22Rv1 (cell line): Measurements from ENCODE around the gene AAGAB.
"Not testable (repeated sequence)": the region's sequence is repeated elsewhere in the genome, so short reads cannot be mapped to it uniquely, and the experiment has no call there.

ENCODE experiments used
- H3K27ac ChIP-seq: fragments of 450-650 bp; 2 replicates; pipeline ENCODE4 v1.5.1; 2017
- ZFX ChIP-seq: fragments of 450-650 bp; IDR thresholded peaks from 2 replicates; pipeline ENCODE4 v1.6.1; 2017; ENCODE audit warnings: antibody characterized with exemption, borderline replicate concordance
- TF ChIP-seq, protein P1 (sequence below): fragments of 450-650 bp; IDR thresholded peaks from 2 replicates; pipeline ENCODE4 v1.5.1; 2017; ENCODE audit warnings: mild to moderate bottlenecking

Gene AAGAB

DNA sequence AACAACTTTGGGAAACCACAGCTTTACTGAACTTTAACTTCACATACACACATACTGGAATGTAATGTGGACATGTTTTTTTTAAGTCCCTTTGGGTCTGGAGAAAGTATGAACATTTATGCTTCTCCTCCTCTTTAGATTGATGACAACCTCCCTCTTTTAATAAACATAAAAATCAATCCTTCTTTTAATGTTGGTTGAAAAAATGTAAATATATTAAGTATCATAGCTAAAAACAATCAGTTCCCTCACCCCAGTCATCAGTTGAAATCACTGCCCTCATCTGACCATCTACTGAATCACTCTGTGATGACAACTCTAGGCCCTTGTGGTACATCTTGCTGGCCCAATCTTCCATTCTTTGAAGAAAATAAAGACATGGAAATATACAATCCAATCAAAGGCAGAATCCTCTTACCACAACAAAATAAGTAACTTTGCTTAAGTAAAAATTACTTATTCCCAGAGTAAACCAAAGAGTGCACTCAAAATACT lies 6.4 kb downstream of the AAGAB start:
- no peak for TF ChIP-seq ZFX
- TF ChIP-seq, protein P1, sequence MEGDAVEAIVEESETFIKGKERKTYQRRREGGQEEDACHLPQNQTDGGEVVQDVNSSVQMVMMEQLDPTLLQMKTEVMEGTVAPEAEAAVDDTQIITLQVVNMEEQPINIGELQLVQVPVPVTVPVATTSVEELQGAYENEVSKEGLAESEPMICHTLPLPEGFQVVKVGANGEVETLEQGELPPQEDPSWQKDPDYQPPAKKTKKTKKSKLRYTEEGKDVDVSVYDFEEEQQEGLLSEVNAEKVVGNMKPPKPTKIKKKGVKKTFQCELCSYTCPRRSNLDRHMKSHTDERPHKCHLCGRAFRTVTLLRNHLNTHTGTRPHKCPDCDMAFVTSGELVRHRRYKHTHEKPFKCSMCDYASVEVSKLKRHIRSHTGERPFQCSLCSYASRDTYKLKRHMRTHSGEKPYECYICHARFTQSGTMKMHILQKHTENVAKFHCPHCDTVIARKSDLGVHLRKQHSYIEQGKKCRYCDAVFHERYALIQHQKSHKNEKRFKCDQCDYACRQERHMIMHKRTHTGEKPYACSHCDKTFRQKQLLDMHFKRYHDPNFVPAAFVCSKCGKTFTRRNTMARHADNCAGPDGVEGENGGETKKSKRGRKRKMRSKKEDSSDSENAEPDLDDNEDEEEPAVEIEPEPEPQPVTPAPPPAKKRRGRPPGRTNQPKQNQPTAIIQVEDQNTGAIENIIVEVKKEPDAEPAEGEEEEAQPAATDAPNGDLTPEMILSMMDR: no peak

DNA sequence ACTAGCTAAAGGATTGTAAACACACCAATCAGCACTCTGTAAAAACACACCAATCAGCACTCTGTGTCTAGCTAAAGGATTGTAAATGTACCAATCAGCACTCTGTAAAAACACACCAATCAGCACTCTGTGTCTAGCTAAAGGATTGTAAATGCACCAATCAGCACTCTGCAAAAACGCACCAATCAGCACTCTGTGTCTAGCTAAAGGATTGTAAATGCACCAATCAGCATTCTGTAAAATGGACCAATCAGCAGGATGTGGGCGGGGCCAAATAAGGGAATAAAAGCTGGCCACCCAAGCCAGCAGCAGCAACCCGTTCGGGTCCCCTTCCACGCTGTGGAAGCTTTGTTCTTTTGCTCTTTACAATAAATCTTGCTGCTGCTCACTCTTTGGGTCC lies 7.9 kb downstream of the AAGAB start:
- H3K27ac ChIP-seq: not testable (repeated sequence)

More for the DNA sequence above, 6.4 kb downstream of the AAGAB start:
- H3K27ac ChIP-seq: no peak overlapping the region

DNA sequence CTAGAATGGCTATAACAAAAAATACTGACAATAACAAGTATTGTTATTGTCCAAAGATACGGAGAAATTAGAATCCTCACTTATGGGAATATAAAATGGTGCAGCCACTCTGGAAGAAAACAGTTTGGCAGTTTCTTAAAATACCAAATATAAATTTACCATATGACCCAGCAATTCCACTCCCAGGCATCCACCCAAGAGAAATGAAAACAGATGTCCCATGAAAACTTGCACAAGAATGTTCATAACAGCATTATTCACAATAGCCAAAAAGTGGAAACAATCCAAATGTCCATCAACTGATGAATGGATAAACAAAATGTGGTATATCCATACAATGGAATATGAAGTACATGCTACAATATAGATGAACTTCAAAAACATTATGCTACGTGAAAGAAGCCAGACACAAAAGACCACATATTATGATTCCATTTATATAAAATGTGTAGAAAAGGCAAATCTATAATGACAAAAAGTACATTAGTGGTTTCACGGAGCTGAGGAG lies 9.4 kb downstream of the AAGAB start:
- H3K27ac ChIP-seq: no peak overlapping the region
- TF ChIP-seq ZFX: no peak
- TF ChIP-seq, protein P1: no peak

DNA sequence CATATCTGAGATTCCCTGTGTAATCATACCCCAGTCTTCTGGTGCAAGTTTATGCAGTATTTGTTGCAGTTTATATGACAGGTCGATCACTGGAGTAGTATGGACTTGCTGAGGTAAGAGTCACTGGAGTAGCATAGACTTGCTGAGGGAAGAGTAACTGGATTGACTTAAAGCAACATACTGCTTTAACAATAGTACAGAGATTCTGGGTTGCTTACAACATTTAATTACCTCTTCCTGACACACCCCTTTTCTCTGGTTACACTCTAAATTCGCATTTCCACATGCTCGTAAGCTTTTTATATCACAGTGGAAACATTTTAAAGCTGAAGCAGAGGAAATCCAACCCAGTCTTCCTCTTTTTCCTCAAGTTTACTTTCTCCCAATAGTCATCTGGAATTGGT lies 11.8 kb downstream of the AAGAB start:
- no peak overlapping the region for H3K27ac ChIP-seq
- no peak for TF ChIP-seq ZFX
- TF ChIP-seq, protein P1: no peak

DNA sequence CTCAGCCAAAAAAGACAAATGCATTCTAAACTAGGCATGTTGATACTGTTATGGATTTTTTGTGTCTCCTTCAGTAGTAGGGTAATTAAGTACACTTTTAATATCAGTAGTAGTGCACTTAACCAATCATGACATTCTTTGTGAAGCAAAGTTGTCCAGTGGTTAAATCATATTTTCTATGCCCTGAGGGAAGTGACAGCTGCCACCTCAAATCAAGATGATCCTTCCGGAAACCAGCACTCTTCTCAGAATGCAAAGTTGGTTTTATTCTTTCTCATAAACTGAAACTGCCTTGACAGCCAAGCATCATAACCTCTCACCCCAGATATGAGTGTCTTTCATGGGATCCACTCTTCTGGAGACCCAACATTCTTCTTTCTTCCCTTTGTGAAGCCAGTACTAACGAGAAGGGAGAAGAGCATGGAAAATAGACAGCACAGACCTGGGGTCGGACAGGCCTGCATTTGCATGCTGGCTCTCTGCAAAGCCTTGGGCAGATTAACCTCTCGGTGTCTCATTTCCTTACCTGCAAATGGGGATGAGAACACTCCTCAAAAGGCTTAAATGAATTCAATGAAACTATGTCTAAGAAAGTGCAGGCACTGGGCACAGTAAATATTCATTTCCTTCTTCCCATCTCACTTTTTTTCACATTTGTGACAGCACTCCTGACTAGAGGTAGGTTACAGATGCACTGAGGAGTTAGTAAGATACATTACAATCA lies 13.2 kb downstream of the AAGAB start:
- TF ChIP-seq, protein P1: no peak
- no peak for TF ChIP-seq ZFX
- H3K27ac ChIP-seq: no peak overlapping the region

DNA sequence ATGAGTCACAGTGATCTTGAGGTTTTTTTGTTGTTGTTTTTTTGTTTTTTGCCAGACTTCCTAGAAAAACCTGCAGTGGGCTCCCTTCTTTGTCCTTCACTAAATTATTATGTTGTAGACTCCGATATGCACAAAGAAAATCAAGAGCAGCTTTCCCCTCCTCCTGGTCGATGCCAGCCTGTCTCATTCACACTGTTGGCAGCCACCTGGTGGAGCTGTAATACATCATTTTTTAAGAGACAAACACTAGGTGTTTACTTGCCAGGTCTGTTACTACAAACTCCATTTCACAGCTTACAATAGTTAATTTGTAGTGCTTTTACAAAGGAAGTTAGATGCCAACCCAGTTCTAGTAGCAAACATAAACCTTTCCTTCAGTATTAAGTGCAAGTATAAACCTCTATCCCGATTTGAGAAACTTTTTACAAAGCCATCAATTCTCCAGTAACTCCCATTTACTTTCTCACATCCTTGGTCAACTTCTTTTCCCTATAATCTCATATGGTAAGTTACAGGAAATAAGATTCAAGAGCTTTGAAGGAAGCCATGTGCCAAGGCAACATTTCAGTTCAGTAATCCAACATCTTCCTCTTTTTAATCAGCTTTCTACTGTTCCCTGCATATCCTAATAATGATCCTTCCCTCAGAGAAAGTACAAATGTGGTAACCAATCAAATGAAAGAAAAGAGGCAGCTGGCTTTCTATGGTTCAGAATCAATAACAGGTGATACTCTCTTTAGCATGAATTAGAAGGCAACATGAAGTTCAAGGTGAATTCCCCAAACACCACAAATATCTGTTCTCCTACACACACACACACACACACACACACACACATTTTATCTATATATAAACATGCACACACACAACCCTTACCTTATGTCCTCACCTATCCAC lies 14.0 kb downstream of the AAGAB start:
- no peak overlapping the region for H3K27ac ChIP-seq
- TF ChIP-seq, protein P1: peak; percentile 75
- no peak for TF ChIP-seq ZFX

DNA sequence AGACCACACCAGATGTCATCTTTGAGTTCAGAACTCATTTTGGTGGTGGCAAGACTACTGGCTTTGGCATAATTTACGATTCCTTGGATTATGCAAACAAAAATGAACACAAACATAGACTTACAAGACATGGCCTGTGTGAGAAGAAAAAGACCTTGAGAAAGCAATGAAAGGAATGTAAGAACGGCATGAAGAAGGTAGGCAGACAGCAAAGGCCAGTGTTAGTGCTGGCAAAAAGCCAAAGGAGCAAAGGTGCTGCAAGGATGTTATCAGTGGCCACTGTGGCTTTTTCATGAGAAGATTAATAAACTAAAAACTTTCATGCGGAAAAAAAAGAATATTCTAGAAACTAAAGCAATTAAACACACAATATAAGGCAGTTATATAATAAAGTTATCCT lies 21.9 kb downstream of the AAGAB start:
- no peak overlapping the region for H3K27ac ChIP-seq
- TF ChIP-seq, protein P1: no peak
- no peak for TF ChIP-seq ZFX
